ENCODE data around the gene CIDEA. TPM values are rescaled to one million over a fixed set of nuclear protein-coding genes. Genes with fewer than 3 reads are reported as not detected.
A peak's percentile ranks its signal among the peaks of the same experiment; 100 is the strongest.

CIDEA gene
- polyA plus RNA-seq, 3 donors: not detected

GRCh38 chr18:12318334-12318697 is 64.2 kb downstream of the CIDEA start:
- H3K27ac Mint-ChIP-seq: peak overlapping the region; percentile 42 to 92 (median 68)
- Histone ChIP-seq H2AFZ (ENCODE audit: insufficient read depth, low read depth, low read length, poor library complexity, severe bottlenecking) (no peak overlapping the region), H3K4me3 (replicated peaks in 1 of 3; ENCODE audit: low read depth in 2 of 3, low read length in 3 of 3) (no peak overlapping the region), H3K9ac (ENCODE audit: insufficient read depth, low read length, poor library complexity, severe bottlenecking) (no peak overlapping the region), H3K9me3 (replicated peaks in 1 of 2; ENCODE audit: control insufficient read depth in 1 of 2, insufficient read depth in 1 of 2, low read length in 2 of 2) (no peaks in the 10 kb centered on the region), H3K27ac (ENCODE audit: low read depth in 1 of 2, low read length in 2 of 2) (peak overlapping the region; percentile 17 to 56), H3K36me3 (replicated peaks in 1 of 2; ENCODE audit: control insufficient read depth in 1 of 2, insufficient read depth in 2 of 2, low read length in 2 of 2) (peaks cover 9 to 47% of the 10 kb centered on the region in 2 donors), H3K27me3 (ENCODE audit: control insufficient read depth in 2 of 2, insufficient read depth in 2 of 2, low read length in 2 of 2) (no peaks in the 10 kb centered on the region), H3K79me2 (ENCODE audit: insufficient read depth, low read length) (no peaks in the 10 kb centered on the region), H4K20me1 (ENCODE audit: insufficient read depth, low read length) (no peaks in the 10 kb centered on the region), H3K4me1 (ENCODE audit: control insufficient read depth in 1 of 2, insufficient read depth in 2 of 2, low read length in 2 of 2) (peaks cover 14% of the 10 kb centered on the region in 2 donors), H3K4me2 (replicated peaks; ENCODE audit: extremely low read depth, low read length, poor library complexity, severe bottlenecking) (no peak overlapping the region)
- no peaks in the 10 kb centered on the region for H3K27me3 Mint-ChIP-seq (ENCODE audit: low read depth in 3 of 3)
- peaks cover 17 to 28% of the 10 kb centered on the region in 2 donors for H3K36me3 Mint-ChIP-seq
- peaks cover 13% of the 10 kb centered on the region for H3K4me1 Mint-ChIP-seq
- intact Hi-C loops (cut with micrococcal nuclease): no loop called here
- DNase-seq: no peak
- 61% methylated on average over 5 of the region's 5 CpGs for WGBS (ENCODE audit: insufficient coverage)
- TF ChIP-seq CTCF (IDR thresholded peaks at IDR 0.05): no peak
- no peaks in the 10 kb centered on the region for H3K9me3 Mint-ChIP-seq
- H3K4me3 Mint-ChIP-seq: no peak overlapping the region

- no peak for TF ChIP-seq CTCF (IDR thresholded peaks at IDR 0.05)
These were observed 64.7 kb downstream of the CIDEA start for GRCh38 chr18:12318857-12319256.

More at GRCh38 chr18:12318857-12319256, 64.7 kb downstream of the CIDEA start:
- H3K27me3 ChIP-seq (ENCODE audit: control insufficient read depth in 2 of 2, insufficient read depth in 2 of 2, low read length in 2 of 2): no peaks in the 10 kb centered on the region
- Mint-ChIP-seq H3K4me3 (no peak overlapping the region), H3K4me1 (peaks cover 13% of the 10 kb centered on the region), H3K9me3 (peaks cover 0 to under 1% (median 0%) of the 10 kb centered on the region in 7 donors), H3K27me3 (ENCODE audit: low read depth in 3 of 3) (no peaks in the 10 kb centered on the region), H3K36me3 (peaks cover 17 to 29% of the 10 kb centered on the region in 2 donors), H3K27ac (peak overlapping the region in 4 of 7 donors; percentile 40 to 92 (median 68))
- DNase-seq: no peak
- no CpG with 5 or more reads among the region's 5 CpGs for WGBS (ENCODE audit: insufficient coverage)
- no peak overlapping the region for H3K4me3 ChIP-seq (replicated peaks in 1 of 3; ENCODE audit: low read depth in 2 of 3, low read length in 3 of 3)
- H4K20me1 ChIP-seq (ENCODE audit: insufficient read depth, low read length): no peaks in the 10 kb centered on the region
- H3K27ac ChIP-seq (ENCODE audit: low read depth in 1 of 2, low read length in 2 of 2): peak overlapping the region in 1 of 2 donors; percentile 56
- no peaks in the 10 kb centered on the region for H3K9me3 ChIP-seq (replicated peaks in 1 of 2; ENCODE audit: control insufficient read depth in 1 of 2, insufficient read depth in 1 of 2, low read length in 2 of 2)
- peaks cover 9 to 47% of the 10 kb centered on the region in 2 donors for H3K36me3 ChIP-seq (replicated peaks in 1 of 2; ENCODE audit: control insufficient read depth in 1 of 2, insufficient read depth in 2 of 2, low read length in 2 of 2)
- H3K9ac ChIP-seq (ENCODE audit: insufficient read depth, low read length, poor library complexity, severe bottlenecking): no peak overlapping the region
- intact Hi-C loops (cut with micrococcal nuclease): no loop called here
- H3K79me2 ChIP-seq (ENCODE audit: insufficient read depth, low read length): no peaks in the 10 kb centered on the region
- peaks cover 14% of the 10 kb centered on the region in 2 donors for H3K4me1 ChIP-seq (ENCODE audit: control insufficient read depth in 1 of 2, insufficient read depth in 2 of 2, low read length in 2 of 2)
- no peak overlapping the region for H3K4me2 ChIP-seq (replicated peaks; ENCODE audit: extremely low read depth, low read length, poor library complexity, severe bottlenecking)
- no peak overlapping the region for H2AFZ ChIP-seq (ENCODE audit: insufficient read depth, low read depth, low read length, poor library complexity, severe bottlenecking)

Measured in CD14-positive monocyte (primary cell).